GM23338 (cell line): Measurements from ENCODE around the gene BCL2. TPM values are rescaled to one million over a fixed set of nuclear protein-coding genes. Genes with fewer than 3 reads are reported as not detected.

ENCODE experiments used
- ATAC-seq: fragments of 200-7000 bp; cut with Tn5 transposase; 3 replicates; pipeline ENCODE4 v1.9.1; 2020
- DNase-seq: peaks from one replicate; pipeline ENCODE4 v3.0.0-alpha.2; 2015; ENCODE audit warnings: low spot score
- H2AFZ ChIP-seq: fragments of 200-600 bp; sonication (generic); 2 replicates; pipeline ENCODE4 v1.8.0; 2016; ENCODE audit warnings: antibody characterized with exemption, mild to moderate bottlenecking, moderate library complexity
- H3F3A ChIP-seq: fragments of 200-600 bp; sonication (generic); replicated peaks from 2 replicates; pipeline ENCODE4 v1.8.0; 2017; ENCODE audit warnings: antibody characterized with exemption, mixed run types, low read depth
- H3K27ac ChIP-seq: fragments of 200-600 bp; sonication (generic); 2 replicates; pipeline ENCODE4 v1.6.1; 2016; ENCODE audit warnings: low read depth
- H3K27me3 ChIP-seq: fragments of 200-600 bp; sonication (generic); 2 replicates; pipeline ENCODE4 v1.8.0; 2016; ENCODE audit warnings: mild to moderate bottlenecking, mixed run types, moderate library complexity; ENCODE audit not compliant: insufficient read depth
- H3K36me3 ChIP-seq: fragments of 200-600 bp; sonication (generic); 2 replicates; pipeline ENCODE4 v1.8.0; 2016; ENCODE audit warnings: mild to moderate bottlenecking; ENCODE audit not compliant: insufficient read depth
- H3K4me1 ChIP-seq: fragments of 200-600 bp; sonication (generic); 2 replicates; pipeline ENCODE4 v1.8.0; 2016; ENCODE audit warnings: mild to moderate bottlenecking, moderate library complexity; ENCODE audit not compliant: insufficient read depth
- H3K4me2 ChIP-seq: fragments of 200-600 bp; sonication (generic); 2 replicates; pipeline ENCODE4 v1.7.1; 2017; ENCODE audit warnings: mixed run types
- H3K4me3 ChIP-seq: fragments of 200-600 bp; sonication (generic); 2 replicates; pipeline ENCODE4 v1.6.1; 2016; ENCODE audit warnings: mixed run types
- H3K79me2 ChIP-seq: fragments of 200-600 bp; sonication (generic); replicated peaks from 2 replicates; pipeline ENCODE4 v1.8.0; 2017; ENCODE audit warnings: mild to moderate bottlenecking; ENCODE audit not compliant: insufficient read depth
- H3K9me2 ChIP-seq: fragments of 200-600 bp; sonication (generic); 2 replicates; pipeline ENCODE4 v1.8.0; 2017; ENCODE audit not compliant: insufficient read depth
- H4K20me1 ChIP-seq: fragments of 200-600 bp; sonication (generic); replicated peaks from 2 replicates; pipeline ENCODE4 v1.8.0; 2017; ENCODE audit warnings: mild to moderate bottlenecking; ENCODE audit not compliant: insufficient read depth
- H3K27ac Mint-ChIP-seq: 2 replicates; pipeline ENCODE4 v1.8.0; 2020; ENCODE audit warnings: inconsistent platforms, mild to moderate bottlenecking, moderate library complexity, mixed read lengths
- H3K27me3 Mint-ChIP-seq: 3 replicates; pipeline ENCODE4 v1.8.0; 2022; ENCODE audit warnings: low read depth, mild to moderate bottlenecking, moderate library complexity, mixed read lengths, inconsistent platforms; ENCODE audit not compliant: insufficient read depth, poor library complexity
- H3K36me3 Mint-ChIP-seq: 3 replicates; pipeline ENCODE4 v1.8.0; 2021; ENCODE audit warnings: low read depth, mild to moderate bottlenecking, inconsistent platforms, moderate library complexity, mixed read lengths
- H3K4me1 Mint-ChIP-seq: 3 replicates; pipeline ENCODE4 v1.8.0; 2020; ENCODE audit warnings: mild to moderate bottlenecking, inconsistent platforms, mixed read lengths
- H3K4me3 Mint-ChIP-seq: 3 replicates; pipeline ENCODE4 v1.8.0; 2021; ENCODE audit warnings: moderate library complexity, mild to moderate bottlenecking, inconsistent platforms, mixed read lengths
- H3K9me3 Mint-ChIP-seq: 3 replicates; pipeline ENCODE4 v1.8.0; 2020; ENCODE audit warnings: moderate library complexity, mild to moderate bottlenecking, inconsistent platforms, mixed read lengths
- CREB1 ChIP-seq: fragments of 250-450 bp; sonication (Bioruptor Pico); IDR thresholded peaks from 2 replicates; pipeline ENCODE4 v1.5.0; 2020; ENCODE audit warnings: low read depth, mild to moderate bottlenecking, moderate library complexity
- EZH2 ChIP-seq: fragments of 200-600 bp; sonication (generic); IDR thresholded peaks from one replicate; pipeline ENCODE4 v1.8.0; 2017; ENCODE audit warnings: antibody characterized with exemption, mild to moderate bottlenecking, low read depth; ENCODE audit not compliant: unreplicated experiment
- JUNB ChIP-seq: IDR thresholded peaks from one replicate; pipeline ENCODE4 v1.6.1; 2016; ENCODE audit warnings: antibody characterized with exemption; ENCODE audit not compliant: unreplicated experiment
- NANOG ChIP-seq: IDR thresholded peaks from 2 replicates; pipeline ENCODE4 v1.6.1; 2016; ENCODE audit warnings: antibody characterized with exemption, borderline replicate concordance
- POLR2AphosphoS5 ChIP-seq: IDR thresholded peaks from 2 replicates; pipeline ENCODE4 v1.6.1; 2016; ENCODE audit warnings: antibody characterized with exemption, low read depth
- STAT1 ChIP-seq: IDR thresholded peaks from one replicate; pipeline ENCODE4 v1.6.1; 2016; ENCODE audit warnings: antibody characterized with exemption; ENCODE audit not compliant: unreplicated experiment
- ZNF331 ChIP-seq: fragments of 250-450 bp; sonication (Bioruptor Pico); IDR thresholded peaks from 2 replicates; pipeline ENCODE4 v1.5.0; 2020; ENCODE audit warnings: low read depth, mild to moderate bottlenecking, moderate library complexity
- polyA plus RNA-seq: library from polyadenylated mRNA; unstranded; fragments of >200 nt; fragmentation: Nextera tagmentation; extraction: Ambion mirVana; gene quantifications from 2 replicates; pipeline ENCODE4 v1.2.1, GENCODE V29; 2016
- total RNA-seq: library from RNA; depleted of rRNA; stranded (reverse); fragments of >200 nt; shearing (Covaris generic); gene quantifications from 2 replicates; pipeline ENCODE4 v1.2.3, GENCODE V29; 2014
- TF ChIP-seq, protein P1 (sequence below): fragments of 250-450 bp; sonication (Bioruptor Pico); IDR thresholded peaks from 2 replicates; pipeline ENCODE4 v1.5.0; 2020; ENCODE audit warnings: mild to moderate bottlenecking, moderate library complexity
- TF ChIP-seq, protein P2 (sequence below): IDR thresholded peaks from 2 replicates; pipeline ENCODE4 v1.6.1; 2016; ENCODE audit warnings: antibody characterized with exemption
- TF ChIP-seq, protein P3 (sequence below), 2 experiments: fragments of 200-600 bp in 1 of 2; sonication (generic) in 1 of 2; conservative IDR thresholded peaks; 2 replicates each; pipeline versions ENCODE4 v1.5.1 to v1.6.1; 2016 to 2017; ENCODE audit warnings: antibody characterized with exemption in 2 of 2, low read depth in 2 of 2, mild to moderate bottlenecking in 2 of 2, moderate library complexity in 1 of 2

Gene BCL2
- total and polyA plus RNA-seq, 2 experiments from 2014 or later = 1.2 to 4.0 TPM

DNA sequence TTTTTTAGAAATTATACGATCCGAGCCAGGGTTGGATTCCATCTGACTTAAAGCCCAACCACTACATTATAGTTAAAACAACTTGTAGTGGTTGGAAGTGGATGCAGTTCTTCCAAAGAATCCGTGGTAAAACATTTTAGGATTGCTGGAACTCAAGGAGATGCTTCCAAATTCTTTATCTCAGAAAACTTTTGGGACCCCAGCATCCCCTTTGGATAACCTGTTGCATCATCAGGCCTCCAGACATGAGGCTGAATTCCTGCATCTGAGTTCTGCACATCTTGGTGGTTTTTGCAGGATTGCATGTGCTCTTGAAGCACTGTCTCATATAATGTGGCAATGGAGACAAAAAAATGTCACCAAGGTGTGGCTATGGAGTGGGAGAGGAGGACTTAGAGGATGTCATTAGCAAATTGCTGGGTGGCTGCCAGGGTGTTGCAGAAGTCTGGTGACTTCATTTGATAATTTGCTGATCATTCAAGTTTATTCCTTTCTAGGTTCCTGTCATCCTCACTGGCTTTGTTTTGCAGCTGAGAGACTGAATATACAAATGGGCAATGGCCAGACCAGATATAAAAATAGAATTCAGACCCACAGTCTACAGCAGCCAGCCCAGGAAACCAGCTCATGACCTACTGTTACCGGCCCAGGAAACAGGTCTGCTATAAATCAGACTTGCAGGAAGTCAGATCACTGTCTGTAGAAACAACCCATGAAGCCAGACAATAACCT lies 207.7 kb downstream of the BCL2 start (continued):
- TF ChIP-seq, protein P1, sequence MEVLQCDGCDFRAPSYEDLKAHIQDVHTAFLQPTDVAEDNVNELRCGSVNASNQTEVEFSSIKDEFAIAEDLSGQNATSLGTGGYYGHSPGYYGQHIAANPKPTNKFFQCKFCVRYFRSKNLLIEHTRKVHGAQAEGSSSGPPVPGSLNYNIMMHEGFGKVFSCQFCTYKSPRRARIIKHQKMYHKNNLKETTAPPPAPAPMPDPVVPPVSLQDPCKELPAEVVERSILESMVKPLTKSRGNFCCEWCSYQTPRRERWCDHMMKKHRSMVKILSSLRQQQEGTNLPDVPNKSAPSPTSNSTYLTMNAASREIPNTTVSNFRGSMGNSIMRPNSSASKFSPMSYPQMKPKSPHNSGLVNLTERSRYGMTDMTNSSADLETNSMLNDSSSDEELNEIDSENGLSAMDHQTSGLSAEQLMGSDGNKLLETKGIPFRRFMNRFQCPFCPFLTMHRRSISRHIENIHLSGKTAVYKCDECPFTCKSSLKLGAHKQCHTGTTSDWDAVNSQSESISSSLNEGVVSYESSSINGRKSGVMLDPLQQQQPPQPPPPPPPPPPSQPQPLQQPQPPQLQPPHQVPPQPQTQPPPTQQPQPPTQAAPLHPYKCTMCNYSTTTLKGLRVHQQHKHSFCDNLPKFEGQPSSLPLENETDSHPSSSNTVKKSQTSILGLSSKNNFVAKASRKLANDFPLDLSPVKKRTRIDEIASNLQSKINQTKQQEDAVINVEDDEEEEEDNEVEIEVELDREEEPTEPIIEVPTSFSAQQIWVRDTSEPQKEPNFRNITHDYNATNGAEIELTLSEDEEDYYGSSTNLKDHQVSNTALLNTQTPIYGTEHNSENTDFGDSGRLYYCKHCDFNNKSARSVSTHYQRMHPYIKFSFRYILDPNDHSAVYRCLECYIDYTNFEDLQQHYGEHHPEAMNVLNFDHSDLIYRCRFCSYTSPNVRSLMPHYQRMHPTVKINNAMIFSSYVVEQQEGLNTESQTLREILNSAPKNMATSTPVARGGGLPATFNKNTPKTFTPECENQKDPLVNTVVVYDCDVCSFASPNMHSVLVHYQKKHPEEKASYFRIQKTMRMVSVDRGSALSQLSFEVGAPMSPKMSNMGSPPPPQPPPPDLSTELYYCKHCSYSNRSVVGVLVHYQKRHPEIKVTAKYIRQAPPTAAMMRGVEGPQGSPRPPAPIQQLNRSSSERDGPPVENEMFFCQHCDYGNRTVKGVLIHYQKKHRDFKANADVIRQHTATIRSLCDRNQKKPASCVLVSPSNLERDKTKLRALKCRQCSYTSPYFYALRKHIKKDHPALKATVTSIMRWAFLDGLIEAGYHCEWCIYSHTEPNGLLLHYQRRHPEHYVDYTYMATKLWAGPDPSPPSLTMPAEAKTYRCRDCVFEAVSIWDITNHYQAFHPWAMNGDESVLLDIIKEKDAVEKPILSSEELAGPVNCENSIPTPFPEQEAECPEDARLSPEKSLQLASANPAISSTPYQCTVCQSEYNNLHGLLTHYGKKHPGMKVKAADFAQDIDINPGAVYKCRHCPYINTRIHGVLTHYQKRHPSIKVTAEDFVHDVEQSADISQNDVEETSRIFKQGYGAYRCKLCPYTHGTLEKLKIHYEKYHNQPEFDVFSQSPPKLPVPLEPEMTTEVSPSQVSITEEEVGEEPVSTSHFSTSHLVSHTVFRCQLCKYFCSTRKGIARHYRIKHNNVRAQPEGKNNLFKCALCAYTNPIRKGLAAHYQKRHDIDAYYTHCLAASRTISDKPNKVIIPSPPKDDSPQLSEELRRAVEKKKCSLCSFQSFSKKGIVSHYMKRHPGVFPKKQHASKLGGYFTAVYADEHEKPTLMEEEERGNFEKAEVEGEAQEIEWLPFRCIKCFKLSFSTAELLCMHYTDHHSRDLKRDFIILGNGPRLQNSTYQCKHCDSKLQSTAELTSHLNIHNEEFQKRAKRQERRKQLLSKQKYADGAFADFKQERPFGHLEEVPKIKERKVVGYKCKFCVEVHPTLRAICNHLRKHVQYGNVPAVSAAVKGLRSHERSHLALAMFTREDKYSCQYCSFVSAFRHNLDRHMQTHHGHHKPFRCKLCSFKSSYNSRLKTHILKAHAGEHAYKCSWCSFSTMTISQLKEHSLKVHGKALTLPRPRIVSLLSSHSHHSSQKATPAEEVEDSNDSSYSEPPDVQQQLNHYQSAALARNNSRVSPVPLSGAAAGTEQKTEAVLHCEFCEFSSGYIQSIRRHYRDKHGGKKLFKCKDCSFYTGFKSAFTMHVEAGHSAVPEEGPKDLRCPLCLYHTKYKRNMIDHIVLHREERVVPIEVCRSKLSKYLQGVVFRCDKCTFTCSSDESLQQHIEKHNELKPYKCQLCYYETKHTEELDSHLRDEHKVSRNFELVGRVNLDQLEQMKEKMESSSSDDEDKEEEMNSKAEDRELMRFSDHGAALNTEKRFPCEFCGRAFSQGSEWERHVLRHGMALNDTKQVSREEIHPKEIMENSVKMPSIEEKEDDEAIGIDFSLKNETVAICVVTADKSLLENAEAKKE = no peak
- TF ChIP-seq ZNF331 (no peak), CREB1 (no peak), STAT1 (no peak), JUNB (no peak)

DNA sequence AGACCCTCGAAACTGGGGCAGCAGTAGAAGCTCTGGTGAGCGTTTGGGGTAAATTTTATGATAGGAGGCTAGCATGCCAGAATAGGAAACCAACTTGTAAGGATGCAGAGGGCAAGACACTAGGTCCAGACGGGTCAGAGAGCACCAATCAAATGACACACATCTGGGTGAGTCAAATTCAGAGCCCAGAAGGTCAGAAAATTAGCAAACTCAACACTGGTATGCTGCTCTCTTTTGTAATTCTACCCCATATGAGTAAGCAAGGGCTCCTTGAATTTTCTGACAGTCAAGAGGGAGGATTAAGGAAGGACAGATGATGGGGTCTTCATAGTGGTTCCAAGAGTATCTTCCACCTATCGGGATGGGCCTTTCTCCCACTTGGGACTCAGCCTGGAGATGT lies 209.8 kb downstream of the BCL2 start:
- ATAC-seq (no peak), DNase-seq (no peak)
- no peaks in the 10 kb centered on the region for H3F3A ChIP-seq
- no peaks in the 10 kb centered on the region for H4K20me1 ChIP-seq
- H3K9me2 ChIP-seq = peaks cover 7% of the 10 kb centered on the region; the same call in 1 of the 2 replicates
- H3K27ac ChIP-seq = no peak overlapping the region
- Mint-ChIP-seq H3K4me1 (peaks cover 10% of the 10 kb centered on the region; the same call in 2 of the 3 replicates), H3K4me3 (no peak overlapping the region), H3K36me3 (no peaks in the 10 kb centered on the region), H3K9me3 (peaks cover 3% of the 10 kb centered on the region; the same call in 2 of the 3 replicates), H3K27me3 (no peaks in the 10 kb centered on the region), H3K27ac (no peak overlapping the region)
- no peak overlapping the region for H3K4me2 ChIP-seq
- H3K27me3 ChIP-seq = no peaks in the 10 kb centered on the region
- no peak overlapping the region for H2AFZ ChIP-seq
- H3K4me1 ChIP-seq = no peaks in the 10 kb centered on the region
- no peaks in the 10 kb centered on the region for H3K79me2 ChIP-seq
- H3K4me3 ChIP-seq = no peak overlapping the region
- no peaks in the 10 kb centered on the region for H3K36me3 ChIP-seq
- no peak for TF ChIP-seq NANOG
- TF ChIP-seq, protein P2, sequence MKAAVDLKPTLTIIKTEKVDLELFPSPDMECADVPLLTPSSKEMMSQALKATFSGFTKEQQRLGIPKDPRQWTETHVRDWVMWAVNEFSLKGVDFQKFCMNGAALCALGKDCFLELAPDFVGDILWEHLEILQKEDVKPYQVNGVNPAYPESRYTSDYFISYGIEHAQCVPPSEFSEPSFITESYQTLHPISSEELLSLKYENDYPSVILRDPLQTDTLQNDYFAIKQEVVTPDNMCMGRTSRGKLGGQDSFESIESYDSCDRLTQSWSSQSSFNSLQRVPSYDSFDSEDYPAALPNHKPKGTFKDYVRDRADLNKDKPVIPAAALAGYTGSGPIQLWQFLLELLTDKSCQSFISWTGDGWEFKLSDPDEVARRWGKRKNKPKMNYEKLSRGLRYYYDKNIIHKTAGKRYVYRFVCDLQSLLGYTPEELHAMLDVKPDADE = no peak
- TF ChIP-seq, protein P3, sequence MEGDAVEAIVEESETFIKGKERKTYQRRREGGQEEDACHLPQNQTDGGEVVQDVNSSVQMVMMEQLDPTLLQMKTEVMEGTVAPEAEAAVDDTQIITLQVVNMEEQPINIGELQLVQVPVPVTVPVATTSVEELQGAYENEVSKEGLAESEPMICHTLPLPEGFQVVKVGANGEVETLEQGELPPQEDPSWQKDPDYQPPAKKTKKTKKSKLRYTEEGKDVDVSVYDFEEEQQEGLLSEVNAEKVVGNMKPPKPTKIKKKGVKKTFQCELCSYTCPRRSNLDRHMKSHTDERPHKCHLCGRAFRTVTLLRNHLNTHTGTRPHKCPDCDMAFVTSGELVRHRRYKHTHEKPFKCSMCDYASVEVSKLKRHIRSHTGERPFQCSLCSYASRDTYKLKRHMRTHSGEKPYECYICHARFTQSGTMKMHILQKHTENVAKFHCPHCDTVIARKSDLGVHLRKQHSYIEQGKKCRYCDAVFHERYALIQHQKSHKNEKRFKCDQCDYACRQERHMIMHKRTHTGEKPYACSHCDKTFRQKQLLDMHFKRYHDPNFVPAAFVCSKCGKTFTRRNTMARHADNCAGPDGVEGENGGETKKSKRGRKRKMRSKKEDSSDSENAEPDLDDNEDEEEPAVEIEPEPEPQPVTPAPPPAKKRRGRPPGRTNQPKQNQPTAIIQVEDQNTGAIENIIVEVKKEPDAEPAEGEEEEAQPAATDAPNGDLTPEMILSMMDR (conservative IDR thresholded peaks at IDR 0.05; ENCODE audit: low read depth in 2 of 2) = no peak
- TF ChIP-seq EZH2 = no peak
- no peak for TF ChIP-seq POLR2AphosphoS5
- no peak for TF ChIP-seq ZNF331
